HAP-1 (cell line): ENCODE data around the gene AKAP6.

ENCODE experiments used
- DNase-seq, 2 experiments: peaks; one replicate each; pipeline ENCODE4 v3.0.0-alpha.2; 2016 to 2020; ENCODE audit warnings: low spot score in 2 of 2
- H3K27me3 ChIP-seq: fragments of 250-450 bp; sonication (Bioruptor Pico); 2 replicates; pipeline ENCODE4 v1.5.1; 2020; ENCODE audit warnings: low read depth, mild to moderate bottlenecking, moderate library complexity
- H3K36me3 ChIP-seq: fragments of 250-450 bp; sonication (Bioruptor Pico); replicated peaks from 2 replicates; pipeline ENCODE4 v1.5.1; 2020; ENCODE audit warnings: mild to moderate bottlenecking
- H3K4me1 ChIP-seq: fragments of 250-450 bp; sonication (Bioruptor Pico); 2 replicates; pipeline ENCODE4 v1.5.1; 2020; ENCODE audit warnings: mild to moderate bottlenecking
- H3K4me3 ChIP-seq: fragments of 250-450 bp; sonication (Bioruptor Pico); 2 replicates; pipeline ENCODE4 v1.5.1; 2020; ENCODE audit warnings: mild to moderate bottlenecking, moderate library complexity
- H3K9me3 ChIP-seq: fragments of 250-450 bp; sonication (Bioruptor Pico); 2 replicates; pipeline ENCODE4 v1.5.1; 2020; ENCODE audit warnings: mild to moderate bottlenecking, moderate library complexity
- in situ Hi-C: fragments of 300-500 bp; cut with MboI; formaldehyde crosslinking; loops from 3 replicates; pipeline ENCODE4 v1.14.3; 2020; ENCODE audit warnings: low sequenced_read_pairs, inconsistent platforms, mixed read lengths

The AKAP6 gene

GRCh38 chr14:32329146-32329545 lies at the start of gene AKAP6:
AKAP6 (plus strand) TSS chr14:32329298; CDS start chr14:32433494, 104,196 bp downstream.
- H3K27me3 ChIP-seq = no peaks in the 10 kb centered on the region
- DNase-seq = no peak
- no peak within 1 kb of the TSS for H3K4me3 ChIP-seq
- H3K4me1 ChIP-seq = peaks cover 7% of the 10 kb centered on the region
- no peaks in the 10 kb centered on the region for H3K36me3 ChIP-seq
- in situ Hi-C loops = no loop called here
- H3K9me3 ChIP-seq = no peaks in the 10 kb centered on the region

- Histone ChIP-seq H3K4me1 (no peaks in the 10 kb centered on the region), H3K9me3 (peaks cover 5% of the 10 kb centered on the region; the same call in 1 of the 2 replicates), H3K27me3 (no peaks in the 10 kb centered on the region), H3K36me3 (no peaks in the 10 kb centered on the region), H3K4me3 (no peak overlapping the region)
- DNase-seq = no peak
- in situ Hi-C loops = no loop called here
Measured at GRCh38 chr14:32286602-32287001, 42.5 kb upstream of the AKAP6 start.

GRCh38 chr14:32296366-32296765 lies 32.7 kb upstream of the AKAP6 start:
- no peak for DNase-seq
- Histone ChIP-seq H3K9me3 (no peaks in the 10 kb centered on the region), H3K4me1 (no peaks in the 10 kb centered on the region), H3K4me3 (no peak overlapping the region), H3K27me3 (no peaks in the 10 kb centered on the region), H3K36me3 (no peaks in the 10 kb centered on the region)
- in situ Hi-C loops = no loop called here

GRCh38 chr14:32298346-32298745 lies 30.8 kb upstream of the AKAP6 start:
- no peak for DNase-seq
- no peaks in the 10 kb centered on the region for H3K36me3 ChIP-seq
- in situ Hi-C loops = no loop called here

GRCh38 chr14:32300136-32300535 lies 29.0 kb upstream of the AKAP6 start:
- DNase-seq = no peak
- no peak overlapping the region for H3K4me3 ChIP-seq
- H3K27me3 ChIP-seq = no peaks in the 10 kb centered on the region
- H3K9me3 ChIP-seq = no peaks in the 10 kb centered on the region
- H3K4me1 ChIP-seq = no peaks in the 10 kb centered on the region
- H3K36me3 ChIP-seq = no peaks in the 10 kb centered on the region
- in situ Hi-C loops = no loop called here

More at GRCh38 chr14:32298346-32298745, 30.8 kb upstream of the AKAP6 start:
- Histone ChIP-seq H3K27me3 (no peaks in the 10 kb centered on the region), H3K9me3 (no peaks in the 10 kb centered on the region), H3K4me3 (no peak overlapping the region), H3K4me1 (no peaks in the 10 kb centered on the region)

- no peaks in the 10 kb centered on the region for H3K36me3 ChIP-seq
- H3K4me1 ChIP-seq = 0 out of 2 replicates have a peak, but pooled peaks cover 6% of the 10 kb centered on the region
- H3K27me3 ChIP-seq = no peaks in the 10 kb centered on the region
- in situ Hi-C loops = no loop called here
- no peak overlapping the region for H3K4me3 ChIP-seq
- no peak for DNase-seq
- no peaks in the 10 kb centered on the region for H3K9me3 ChIP-seq
Measured at GRCh38 chr14:32303865-32304264, 25.2 kb upstream of the AKAP6 start.

GRCh38 chr14:32304296-32304695 lies 24.8 kb upstream of the AKAP6 start:
- H3K9me3 ChIP-seq = no peaks in the 10 kb centered on the region
- H3K4me3 ChIP-seq = no peak overlapping the region
- DNase-seq = no peak
- in situ Hi-C loops = no loop called here
- no peaks in the 10 kb centered on the region for H3K36me3 ChIP-seq
- no peaks in the 10 kb centered on the region for H3K27me3 ChIP-seq
- H3K4me1 ChIP-seq = 0 out of 2 replicates have a peak, but pooled peaks cover 6% of the 10 kb centered on the region

GRCh38 chr14:32306549-32306948 lies 22.5 kb upstream of the AKAP6 start:
- Histone ChIP-seq H3K36me3 (no peaks in the 10 kb centered on the region), H3K4me1 (0 out of 2 replicates have a peak, but pooled peaks cover 6% of the 10 kb centered on the region), H3K4me3 (no peak overlapping the region), H3K27me3 (no peaks in the 10 kb centered on the region), H3K9me3 (no peaks in the 10 kb centered on the region)
- in situ Hi-C loops = no loop called here
- no peak for DNase-seq

- Histone ChIP-seq H3K9me3 (no peaks in the 10 kb centered on the region), H3K4me1 (0 out of 2 replicates have a peak, but pooled peaks cover 6% of the 10 kb centered on the region), H3K27me3 (no peaks in the 10 kb centered on the region), H3K36me3 (no peaks in the 10 kb centered on the region), H3K4me3 (no peak overlapping the region)
- in situ Hi-C loops = no loop called here
- DNase-seq = peak; percentile 25 to 47
Measured at GRCh38 chr14:32307881-32308582, 21.1 kb upstream of the AKAP6 start.

GRCh38 chr14:32310876-32311275 lies 18.2 kb upstream of the AKAP6 start:
- no peaks in the 10 kb centered on the region for H3K9me3 ChIP-seq
- in situ Hi-C loops = no loop called here
- no peak overlapping the region for H3K4me3 ChIP-seq
- H3K27me3 ChIP-seq = no peaks in the 10 kb centered on the region
- no peak for DNase-seq
- 0 out of 2 replicates have a peak, but pooled peaks cover 6% of the 10 kb centered on the region for H3K4me1 ChIP-seq
- H3K36me3 ChIP-seq = no peaks in the 10 kb centered on the region

- in situ Hi-C loops = no loop called here
- H3K4me1 ChIP-seq = 0 out of 2 replicates have a peak, but pooled peaks cover 6% of the 10 kb centered on the region
- H3K36me3 ChIP-seq = no peaks in the 10 kb centered on the region
- H3K9me3 ChIP-seq = no peaks in the 10 kb centered on the region
- no peaks in the 10 kb centered on the region for H3K27me3 ChIP-seq
- no peak for DNase-seq
- H3K4me3 ChIP-seq = no peak overlapping the region
Measured at GRCh38 chr14:32311294-32312009, 17.6 kb upstream of the AKAP6 start.

- no peak for DNase-seq
- Histone ChIP-seq H3K4me1 (0 out of 2 replicates have a peak, but pooled peaks cover 6% of the 10 kb centered on the region), H3K9me3 (no peaks in the 10 kb centered on the region), H3K27me3 (no peaks in the 10 kb centered on the region), H3K36me3 (no peaks in the 10 kb centered on the region), H3K4me3 (no peak overlapping the region)
- in situ Hi-C loops = no loop called here
Measured at GRCh38 chr14:32312010-32312331, 17.1 kb upstream of the AKAP6 start.

- H3K27me3 ChIP-seq = no peaks in the 10 kb centered on the region
- no peaks in the 10 kb centered on the region for H3K4me1 ChIP-seq
- no peaks in the 10 kb centered on the region for H3K9me3 ChIP-seq
- H3K4me3 ChIP-seq = no peak overlapping the region
- in situ Hi-C loops = no loop called here
- no peaks in the 10 kb centered on the region for H3K36me3 ChIP-seq
- no peak for DNase-seq
Measured at GRCh38 chr14:32313844-32314376, 15.2 kb upstream of the AKAP6 start.
